Renal cortex interstitium (tissue), 11 donors: Measurements from ENCODE around the gene SLFN5. TPM values are rescaled to one million over a fixed set of nuclear protein-coding genes. Genes with fewer than 3 reads are reported as not detected.
"Not testable (repeated sequence)": the region's sequence is repeated elsewhere in the genome, so short reads cannot be mapped to it uniquely, and the experiment has no call there.

Experiments used
- DNase-seq, 11 donors: peaks; one replicate each; pipeline ENCODE4 v3.0.0-alpha.2; 2013; ENCODE audit warnings: low read depth in 9 of 11, low spot score in 4 of 11; ENCODE audit errors: extremely low read depth in 1 of 11
- polyA plus RNA-seq, 3 donors: library from polyadenylated mRNA; unstranded; fragments of 120-200 nt; gene quantifications; one replicate each; pipeline ENCODE4 v1.2.1, GENCODE V29; 2013; ENCODE audit not compliant: insufficient read length in 3 of 3

The SLFN5 gene
- polyA plus RNA-seq, 3 donors, result 12.7 to 14.9 (median 12.9) TPM

DNA sequence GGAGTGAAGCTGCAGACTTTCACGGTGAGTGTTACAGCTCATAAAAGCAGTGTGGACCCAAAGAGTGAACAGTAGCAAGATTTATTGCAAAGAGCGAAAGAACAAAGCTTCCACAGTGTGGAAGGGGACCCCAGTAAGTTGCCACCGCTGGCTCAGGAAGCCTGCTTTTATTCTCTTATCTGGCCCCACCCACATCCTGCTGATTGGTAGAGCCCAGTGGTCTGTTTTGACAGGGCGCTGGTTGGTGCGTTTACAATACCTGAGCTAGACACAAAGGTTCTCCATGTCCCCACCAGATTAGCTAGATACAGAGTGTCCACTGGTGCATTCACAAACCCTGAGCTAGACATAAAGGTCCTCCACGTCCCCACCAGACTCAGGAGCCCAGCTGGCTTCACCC is 35.6 kb downstream of the SLFN5 start:
- not testable (repeated sequence) for DNase-seq

DNA sequence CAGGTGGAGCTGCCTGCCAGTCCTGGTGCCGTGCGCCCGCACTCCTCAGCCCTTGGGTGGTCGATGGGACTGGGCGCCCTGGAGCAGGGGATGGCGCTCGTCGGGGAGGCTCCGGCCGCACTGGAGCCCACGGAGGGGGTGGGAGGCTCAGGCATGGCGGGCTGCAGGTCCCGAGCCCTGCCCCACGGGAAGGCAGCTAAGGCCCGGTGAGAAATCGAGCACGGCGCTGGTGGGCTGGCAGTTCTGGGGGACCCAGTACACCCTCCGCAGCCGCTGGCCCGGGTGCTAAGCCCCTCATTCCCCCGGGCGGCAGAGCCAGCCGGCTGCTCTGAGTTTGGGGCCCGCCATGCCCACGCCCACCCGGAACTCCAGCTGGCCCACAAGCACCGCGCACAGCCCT is 36.0 kb downstream of the SLFN5 start:
- DNase-seq, result not testable (repeated sequence)

DNA sequence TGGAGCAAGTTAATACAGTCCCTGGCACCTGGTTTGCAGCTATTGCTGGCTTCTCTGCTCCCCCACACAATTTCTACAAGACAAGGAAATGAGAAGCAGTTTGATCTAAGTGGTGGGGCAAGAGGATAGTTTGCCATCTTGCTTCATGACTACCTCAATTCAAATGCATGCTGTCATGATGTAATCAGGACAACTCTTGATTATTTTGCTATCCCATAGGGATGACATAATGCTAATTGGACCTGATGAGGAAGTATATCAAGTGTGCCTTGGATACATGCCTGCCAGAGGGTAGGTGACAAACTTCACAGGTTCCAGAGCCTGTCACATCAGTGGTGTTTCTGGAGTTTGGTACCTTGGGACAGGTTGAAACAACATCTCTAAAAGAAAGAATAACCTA is 40.9 kb downstream of the SLFN5 start:
- no peak for DNase-seq

DNA sequence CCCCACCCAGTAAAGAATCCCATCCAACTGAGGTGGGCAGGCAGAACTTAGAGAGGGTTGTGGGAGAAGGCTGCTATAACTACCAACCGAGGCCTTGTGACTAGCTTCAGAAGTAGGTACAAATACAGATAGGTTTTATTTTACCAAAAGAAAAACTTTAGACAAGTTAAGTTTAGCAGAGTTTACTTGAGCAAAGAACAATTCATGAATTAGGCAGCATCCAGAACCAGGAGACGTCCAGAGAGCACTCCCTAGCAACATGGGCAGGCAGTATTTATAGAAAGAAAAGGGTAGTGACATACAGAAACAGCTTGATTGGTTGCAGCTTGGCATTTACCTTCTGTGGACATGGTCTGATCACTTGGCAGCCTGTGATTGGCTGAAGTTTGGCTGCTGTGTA is 42.1 kb downstream of the SLFN5 start:
- DNase-seq, result no peak

DNA sequence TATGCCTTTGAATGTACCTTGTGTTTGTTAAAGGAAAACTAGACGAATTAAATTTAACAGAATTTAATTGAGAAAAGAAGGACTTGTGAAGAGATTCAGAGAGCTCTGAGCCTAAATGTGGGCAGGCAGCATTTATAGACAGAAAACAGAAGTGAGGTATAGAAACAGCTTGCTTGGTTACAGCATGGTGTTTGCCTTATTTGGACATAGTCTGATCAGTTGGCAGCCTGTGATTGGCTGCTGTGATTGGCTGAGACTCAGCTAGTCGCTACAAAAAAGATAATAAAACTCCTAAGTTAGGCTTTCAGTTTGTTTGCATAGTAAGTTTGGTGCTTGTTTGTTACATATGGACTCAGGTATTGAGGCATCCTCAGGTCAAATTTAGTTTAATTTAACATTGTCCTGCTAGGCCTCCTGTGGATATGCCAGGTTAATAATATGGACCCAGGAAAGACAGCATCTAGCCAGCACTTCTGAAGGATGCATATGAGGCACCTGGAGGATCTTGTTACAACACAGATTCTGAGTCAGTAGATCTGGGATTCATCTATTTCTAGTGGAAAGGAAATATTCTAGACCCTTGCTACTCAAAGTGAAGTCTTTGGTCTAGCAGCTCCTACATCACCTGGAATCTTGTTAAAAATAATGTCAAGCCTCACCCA is 43.4 kb downstream of the SLFN5 start:
- DNase-seq, result no peak

DNA sequence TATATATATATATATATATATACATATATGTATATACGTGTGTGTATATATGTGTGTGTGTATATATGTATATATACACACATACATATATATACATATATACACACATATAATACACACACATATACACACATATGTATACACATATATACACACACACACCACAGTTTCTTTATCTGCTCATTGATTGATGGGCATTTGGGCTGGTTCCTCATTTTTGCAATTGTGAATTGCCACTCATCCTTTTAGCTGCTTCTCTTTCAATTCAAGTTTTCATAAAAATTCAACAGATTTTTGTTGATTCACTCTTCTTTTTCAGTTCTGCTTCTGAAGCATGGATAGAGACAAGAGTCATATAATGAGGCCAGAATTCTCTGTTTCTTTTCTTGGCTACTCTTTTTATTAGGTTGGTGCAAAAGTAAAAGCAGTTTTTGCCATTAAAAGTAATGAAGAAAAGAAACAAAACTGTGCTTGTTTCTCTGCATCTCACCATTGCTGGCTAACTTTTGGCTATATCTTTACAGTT is 44.5 kb downstream of the SLFN5 start:
- DNase-seq, result no peak

DNA sequence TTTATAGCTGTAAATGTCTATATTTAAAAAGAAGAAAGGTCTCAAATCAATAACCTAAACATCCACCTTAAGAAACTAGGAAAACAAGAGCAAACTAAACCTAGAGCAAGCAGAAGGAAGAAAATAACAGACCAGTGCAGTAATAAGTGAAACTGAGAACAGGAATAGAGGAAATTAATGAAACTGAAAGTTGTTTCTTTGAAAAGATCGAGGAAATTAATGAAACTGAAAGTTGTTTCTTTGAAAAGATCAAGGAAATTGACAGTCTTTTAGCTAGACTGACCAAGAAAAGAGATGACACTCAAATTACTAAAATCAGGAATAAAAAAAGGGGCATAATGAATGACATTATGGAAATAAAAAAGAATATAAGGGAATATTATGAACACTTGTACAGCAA is 46.4 kb downstream of the SLFN5 start:
- no peak for DNase-seq

DNA sequence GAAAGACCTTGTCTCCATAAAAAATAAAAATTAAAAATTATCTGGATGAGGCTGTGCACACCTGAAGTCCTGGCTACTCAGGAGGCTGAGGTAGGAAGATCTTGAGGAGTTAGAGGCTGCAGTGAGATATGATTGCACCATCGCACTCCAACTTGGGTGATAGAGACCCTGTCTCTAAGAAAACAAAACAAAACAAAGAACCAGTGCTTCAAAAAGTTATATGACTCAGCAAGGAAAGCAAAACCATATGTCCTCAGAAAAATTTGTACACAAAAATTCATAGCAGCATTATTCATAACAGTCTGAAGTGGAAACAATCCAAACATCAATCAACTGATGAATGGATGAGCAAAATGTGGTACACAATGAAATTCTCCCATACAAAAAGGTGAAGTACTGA is 48.9 kb downstream of the SLFN5 start:
- no peak for DNase-seq

DNA sequence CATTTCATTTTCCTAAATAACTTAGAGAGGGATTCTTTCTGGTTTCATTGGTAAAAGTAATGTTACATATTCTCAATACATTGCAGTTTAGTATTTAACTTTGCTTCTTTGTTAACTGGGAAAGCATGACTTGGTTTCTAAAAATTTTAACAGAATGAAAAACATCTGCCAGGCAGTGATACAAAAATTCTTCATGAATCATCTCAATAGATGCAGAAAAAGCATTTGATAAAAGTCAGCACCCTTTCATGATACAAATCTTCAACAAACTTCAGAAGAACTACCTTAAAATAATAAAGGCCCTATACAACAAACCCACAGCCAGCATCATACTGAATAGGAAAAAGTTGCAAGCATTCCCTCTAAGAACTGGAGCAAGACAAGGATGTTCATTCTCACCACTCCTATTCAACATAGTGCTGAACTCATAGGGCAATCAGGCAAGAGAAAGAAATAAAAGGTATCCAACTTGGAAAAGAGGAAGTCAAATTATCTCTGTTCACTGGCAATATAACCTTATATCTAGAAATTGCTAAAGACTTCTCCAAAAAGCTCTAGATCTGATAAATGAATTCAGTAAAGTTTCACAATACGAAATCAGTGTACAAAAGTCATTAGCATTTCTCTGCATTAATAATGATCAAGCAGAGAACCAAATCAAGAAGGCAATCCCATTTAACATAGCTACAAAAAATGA is 50.4 kb downstream of the SLFN5 start:
- no peak for DNase-seq

DNA sequence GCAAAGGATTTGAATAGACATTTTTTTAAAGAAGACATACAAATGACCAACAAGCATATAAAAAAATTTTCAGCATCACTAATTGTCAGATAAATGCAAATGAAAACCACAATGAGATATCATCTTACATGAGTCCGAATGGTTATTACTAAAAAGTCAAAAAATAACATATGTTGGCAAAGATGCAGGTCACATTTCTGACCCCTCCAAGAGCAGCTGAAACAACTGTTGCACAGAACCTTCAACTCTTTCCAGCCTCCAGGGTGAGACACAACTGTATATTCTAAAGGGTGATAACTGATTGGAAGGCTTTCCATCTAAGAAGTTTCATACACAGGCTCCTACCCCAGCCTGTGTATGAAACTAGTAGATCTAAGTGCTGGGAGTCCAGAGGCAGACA is 51.9 kb downstream of the SLFN5 start:
- no peak for DNase-seq

DNA sequence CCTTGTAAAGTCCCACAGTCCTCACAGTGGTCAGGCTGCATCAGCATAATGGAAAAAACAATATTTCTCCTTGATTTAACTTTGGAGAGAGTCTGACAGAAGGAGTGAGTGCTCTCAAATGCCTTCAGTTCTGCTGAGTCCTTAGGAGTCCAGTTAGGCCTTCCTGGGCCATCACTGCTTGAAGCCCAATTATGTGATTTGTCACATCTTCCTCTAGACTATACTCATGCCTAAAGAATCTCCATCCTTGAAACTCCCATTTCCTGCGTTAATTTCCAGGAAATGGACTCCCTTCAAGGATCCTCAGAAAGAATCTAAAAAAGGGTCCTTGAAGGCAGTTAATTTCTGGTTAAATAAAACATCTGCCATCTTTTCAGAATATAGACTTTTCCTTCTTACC is 52.8 kb downstream of the SLFN5 start:
- no peak for DNase-seq

DNA sequence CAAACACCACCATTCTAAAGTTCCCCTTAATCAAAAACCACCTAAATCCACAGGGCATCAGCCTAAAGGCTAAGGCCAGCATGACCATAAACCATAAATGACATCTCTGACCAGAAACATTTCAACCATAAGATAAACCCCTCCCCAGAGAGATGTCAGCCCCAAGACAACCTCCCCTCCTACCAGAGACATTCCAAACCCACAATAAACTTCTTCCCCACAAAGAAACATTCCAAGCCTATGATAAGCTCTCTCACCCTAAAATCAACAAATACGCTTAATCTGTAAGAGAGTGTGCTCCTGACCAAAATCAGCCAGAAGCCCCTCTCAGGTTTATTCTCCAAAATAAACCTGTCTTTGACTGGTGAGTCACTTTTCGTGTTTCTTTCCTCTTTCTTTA is 54.8 kb downstream of the SLFN5 start:
- DNase-seq, result no peak

DNA sequence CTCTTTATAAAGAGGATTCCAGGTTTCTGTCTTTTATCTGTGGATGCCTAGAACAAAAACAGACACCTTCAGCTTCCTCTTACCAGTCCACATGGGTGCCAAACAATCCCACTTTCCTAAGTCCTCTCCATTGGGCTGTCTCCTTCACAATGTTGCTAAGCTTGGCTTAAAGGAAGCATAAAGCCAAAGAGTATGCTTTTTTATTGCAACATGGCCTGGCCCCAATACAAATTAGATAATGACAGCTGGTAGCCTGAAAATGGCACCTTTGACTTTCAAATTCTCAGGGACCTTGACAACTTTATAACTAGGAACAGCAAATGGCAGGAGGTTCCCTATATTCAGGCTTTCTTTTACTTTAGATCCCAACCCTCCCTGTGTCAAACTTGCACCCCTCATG is 55.8 kb downstream of the SLFN5 start:
- no peak for DNase-seq

DNA sequence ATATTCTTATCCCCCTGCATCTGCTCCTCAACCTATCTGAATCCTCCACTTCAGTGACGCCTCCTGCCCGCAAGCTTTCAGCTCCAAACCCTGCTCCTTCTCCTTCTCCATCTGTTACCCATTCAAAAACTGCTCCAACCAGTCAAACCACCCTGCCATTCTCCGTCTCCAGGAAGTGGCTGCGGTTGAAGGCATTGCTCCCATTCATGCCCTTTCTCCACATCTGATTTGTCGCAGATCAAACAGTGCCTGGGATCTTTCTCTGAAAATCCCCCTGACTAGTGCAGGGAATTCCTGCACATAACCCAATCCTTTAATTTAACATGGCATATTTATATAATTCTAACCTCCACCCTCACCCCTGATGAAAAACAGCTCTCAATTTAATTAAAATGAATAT is 56.3 kb downstream of the SLFN5 start:
- peak in 7 of 11 donors; percentile 22 to 51 (median 31) for DNase-seq

DNA sequence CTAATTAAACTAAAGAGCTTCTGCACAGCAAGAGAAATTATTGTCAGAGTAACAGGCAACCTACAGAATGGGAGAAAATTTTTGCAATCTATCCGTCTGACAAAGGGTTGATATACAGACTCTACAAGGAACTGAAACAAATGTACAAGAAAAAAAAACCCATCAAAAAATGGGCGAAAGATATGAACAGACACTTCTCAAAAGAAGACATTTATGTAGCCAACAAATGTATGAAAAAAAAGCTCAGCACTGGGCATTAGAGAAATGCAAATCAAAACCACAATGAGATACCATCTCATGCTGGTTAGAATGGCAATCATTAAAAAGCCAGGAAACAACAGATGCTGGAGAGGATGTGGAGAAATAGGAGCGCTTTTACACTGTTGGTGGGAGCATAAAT is 66.5 kb downstream of the SLFN5 start:
- not testable (repeated sequence) for DNase-seq

DNA sequence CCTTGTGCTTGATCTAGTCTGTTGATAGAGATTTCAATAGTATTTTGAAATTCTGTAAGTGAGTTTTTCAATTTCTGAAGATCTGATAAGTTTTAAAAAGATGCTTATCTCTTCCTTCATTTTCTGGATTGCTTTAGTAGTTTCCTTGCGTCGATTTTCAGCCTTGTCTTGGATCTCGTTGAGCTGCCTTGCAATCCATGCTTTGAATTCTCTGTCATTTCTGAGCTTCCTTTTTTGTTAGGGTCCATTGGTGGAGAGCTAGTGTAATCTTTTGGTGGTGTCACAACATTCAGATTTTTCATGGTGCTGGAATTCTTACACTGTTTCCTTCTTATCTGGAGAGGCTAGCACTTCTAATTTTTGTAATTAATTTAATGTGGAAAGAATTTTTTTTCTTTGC is 69.5 kb downstream of the SLFN5 start:
- DNase-seq, result no peak

DNA sequence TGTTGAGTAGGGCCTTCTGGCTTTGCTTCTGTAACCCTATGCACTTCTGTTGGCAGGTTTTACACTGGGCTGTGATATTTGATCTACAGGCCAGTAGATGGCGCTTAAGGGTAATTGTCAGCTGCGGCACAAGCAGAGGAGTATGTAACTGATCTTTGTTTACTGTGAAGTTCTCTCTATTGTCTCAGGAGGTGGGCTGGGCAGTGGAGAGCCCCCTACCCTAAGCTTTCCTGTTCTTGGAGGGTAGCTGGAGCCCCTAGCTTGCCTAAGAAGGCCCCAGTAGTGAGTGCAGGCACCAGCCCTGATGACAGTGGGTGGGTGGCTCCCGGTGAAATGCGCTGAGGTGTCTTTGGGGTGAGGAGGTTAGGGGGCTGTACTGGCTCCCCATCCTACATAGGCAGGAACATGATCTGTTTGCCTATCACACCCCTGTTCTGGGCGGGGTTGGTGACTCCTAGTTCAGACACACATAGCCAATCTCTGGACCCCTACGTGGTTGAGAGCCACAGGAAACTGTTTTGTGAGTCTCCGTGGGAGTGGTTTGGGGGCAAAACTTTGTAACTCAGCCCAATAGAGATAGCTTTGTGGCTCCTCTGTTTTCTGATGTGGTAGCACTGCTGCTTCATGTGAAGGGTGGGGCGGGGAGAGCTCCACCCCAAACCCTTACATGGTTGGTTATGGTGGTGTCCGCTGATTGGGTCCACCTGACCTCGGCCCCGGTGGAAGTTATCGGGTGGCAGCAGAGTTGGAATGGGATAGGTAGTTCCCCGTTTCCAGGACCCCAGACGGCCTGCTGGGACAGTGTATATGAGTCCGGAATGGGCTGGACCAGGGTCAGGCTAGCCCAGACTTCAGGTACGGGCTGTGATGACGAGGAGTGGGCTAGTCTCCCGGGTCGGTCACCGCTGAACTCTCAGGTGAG is 70.2 kb downstream of the SLFN5 start:
- peak; percentile 44 to 74 (median 55) for DNase-seq

DNA sequence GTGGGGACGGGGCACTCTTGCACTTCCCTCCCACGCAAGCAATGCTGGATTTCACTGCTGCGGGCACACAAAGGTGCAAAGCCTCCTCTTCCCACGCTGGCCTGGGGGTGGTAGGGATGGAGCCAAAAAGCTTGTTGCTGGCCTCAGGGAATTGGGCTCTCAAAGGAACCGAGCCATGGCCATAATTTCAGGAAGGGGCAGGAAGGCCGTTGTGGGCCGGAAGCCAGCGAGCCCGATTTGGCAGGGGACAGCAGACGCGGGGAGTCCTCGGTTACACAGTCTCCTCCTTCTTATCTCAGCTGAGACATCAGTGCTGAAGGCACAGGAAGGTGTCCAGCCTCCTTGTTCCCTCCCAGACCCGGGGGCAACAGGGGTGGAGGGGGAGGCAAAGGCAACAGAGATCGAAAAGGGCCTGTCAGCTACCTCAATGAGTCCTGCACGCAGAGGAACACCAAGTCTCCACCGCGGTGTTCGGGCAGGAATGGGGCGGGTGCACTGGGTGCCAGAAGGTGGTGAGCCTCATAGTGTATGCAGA is 71.1 kb downstream of the SLFN5 start:
- DNase-seq, result no peak

DNA sequence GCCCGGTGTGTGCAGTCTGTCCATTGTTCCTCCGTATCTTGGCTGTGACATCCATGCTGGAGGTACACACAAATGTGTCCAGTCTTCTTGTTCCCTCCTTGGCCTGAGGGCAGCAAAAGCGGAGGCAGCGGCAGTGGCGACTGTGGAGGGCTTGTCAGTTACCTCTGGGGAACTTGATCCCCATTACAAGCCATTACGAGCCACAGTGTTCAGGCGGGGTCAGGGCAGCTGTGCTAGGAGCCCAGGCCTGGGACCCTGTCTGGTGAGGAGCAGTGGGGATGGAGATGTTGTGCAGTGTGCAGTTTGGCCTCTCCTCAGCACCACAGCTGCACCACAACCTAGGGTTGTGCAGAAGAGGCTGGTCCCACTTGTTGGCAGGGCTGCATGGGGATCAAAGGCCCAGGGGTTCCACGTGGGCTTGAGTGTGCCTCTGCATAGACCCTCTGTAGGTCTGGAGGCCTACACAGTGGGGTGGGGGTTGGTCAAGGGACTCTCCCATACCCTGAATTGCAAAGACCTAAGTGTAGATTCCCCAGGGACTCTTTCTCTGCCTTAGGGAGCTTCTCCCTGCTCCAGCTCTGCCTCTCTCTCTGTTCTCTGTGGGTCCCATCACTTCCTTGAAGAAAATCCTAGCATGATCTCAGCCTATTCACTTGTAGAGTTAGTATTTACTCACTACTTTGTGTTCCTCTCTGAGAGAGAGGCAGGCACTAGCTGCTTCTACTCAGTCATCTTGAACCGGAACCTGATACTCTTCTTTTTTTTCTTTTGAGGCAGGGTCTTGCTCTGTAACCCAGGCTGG is 71.7 kb downstream of the SLFN5 start:
- DNase-seq, result no peak
